GM19324 (cell line): ENCODE results near the gene PREX1.

ENCODE experiments used
- ATAC-seq: cut with Tn5 transposase; IDR thresholded peaks from one replicate; pipeline ENCODE4 v1.9.1; 2021; ENCODE audit warnings: mild to moderate bottlenecking, moderate library complexity; ENCODE audit not compliant: unreplicated experiment, low FRiP score

The PREX1 gene

DNA sequence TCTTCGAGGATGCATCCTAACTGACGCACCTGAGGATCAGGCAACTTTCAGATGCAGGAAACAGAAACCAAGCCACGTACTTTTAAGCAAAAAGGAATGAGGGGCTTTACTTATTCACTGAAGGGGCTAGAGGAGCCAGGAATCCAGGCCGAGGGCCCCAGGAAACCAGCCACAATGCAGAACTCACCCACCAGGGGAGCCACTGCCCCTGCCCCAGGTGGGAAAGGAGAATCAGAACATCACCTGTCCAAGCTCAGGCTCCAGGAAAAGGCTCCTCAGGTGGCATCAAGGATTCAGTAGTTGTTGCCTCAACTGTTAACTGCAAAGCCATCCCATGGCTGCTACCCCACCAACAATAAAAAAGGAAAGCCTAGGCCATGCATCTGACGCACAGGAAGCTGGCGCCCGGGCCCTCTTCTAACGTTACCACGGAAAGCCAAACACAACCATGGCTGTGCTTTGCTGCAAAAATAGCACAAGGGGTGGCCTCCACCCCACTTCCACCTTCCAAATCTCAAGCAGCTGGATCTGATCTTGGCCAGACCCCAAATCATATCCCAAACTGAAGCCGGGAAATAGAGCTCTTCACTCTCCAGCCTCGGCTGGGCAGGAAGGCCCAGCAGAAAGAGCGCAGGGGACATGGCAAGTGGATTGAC lies 121.0 kb downstream of the PREX1 start:
- no peak for ATAC-seq

DNA sequence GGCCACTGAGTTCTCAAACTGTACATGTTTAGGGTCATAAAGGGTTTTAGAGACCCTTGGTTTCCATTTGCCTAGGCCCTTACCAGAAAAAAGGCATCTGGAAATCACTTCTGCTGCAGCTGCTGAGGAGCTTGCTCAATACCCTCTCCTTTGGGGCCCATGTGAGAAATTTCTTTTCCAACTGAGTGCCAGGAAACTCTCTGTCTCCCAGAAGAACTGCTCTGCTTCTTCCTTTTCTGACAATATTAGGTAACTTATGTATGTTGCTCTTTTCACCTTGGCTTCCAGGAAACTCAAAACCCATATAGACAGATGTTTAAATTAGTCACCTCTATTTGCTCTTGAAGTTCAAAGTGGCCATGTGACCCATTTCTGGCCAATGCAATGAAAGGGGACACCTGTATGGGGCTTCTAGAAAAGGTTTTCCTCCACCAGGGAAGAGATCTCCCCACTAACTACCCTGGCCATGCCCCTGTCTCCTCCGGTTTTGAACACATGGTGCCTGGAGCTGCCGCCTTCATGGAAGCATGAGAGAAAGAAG lies 121.6 kb downstream of the PREX1 start:
- no peak for ATAC-seq

DNA sequence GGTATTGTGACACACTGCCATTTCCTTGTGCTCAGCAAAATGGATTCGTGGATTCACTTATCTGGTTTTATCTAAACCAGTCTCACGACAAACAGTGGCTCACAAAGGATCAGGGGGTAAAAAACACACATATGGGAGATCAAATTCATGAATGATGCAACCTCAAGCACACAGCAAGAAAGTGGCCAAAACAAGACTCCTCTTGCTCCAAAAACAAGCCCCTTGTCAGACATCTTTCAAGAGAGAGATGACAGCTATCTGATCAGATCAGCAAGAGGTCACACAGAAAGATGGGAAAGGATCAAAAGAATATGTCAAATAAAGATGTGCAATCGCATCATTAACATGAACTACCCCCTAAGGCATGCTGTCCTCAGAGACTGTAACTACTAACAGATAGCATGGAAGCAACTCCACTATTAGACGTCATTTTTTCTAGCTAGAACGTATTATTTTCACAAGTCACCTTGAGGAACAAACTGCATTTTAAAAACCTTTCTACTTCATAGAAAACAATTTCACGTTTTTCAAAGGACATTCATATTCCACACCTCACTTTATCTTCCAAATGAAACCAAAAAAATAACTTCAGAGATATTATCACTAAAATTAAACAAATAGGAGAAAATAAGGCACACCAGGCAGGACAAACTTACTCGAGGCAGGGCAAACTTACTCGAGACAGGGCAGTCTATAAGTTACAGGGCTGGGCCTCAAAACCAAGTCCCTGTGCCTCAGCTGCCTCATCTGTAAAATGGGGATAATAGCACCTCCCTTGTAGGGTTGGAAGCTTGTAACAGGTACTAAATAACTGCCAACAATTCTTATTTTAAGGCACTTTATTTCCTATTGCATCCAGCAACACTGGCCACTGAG lies 122.3 kb downstream of the PREX1 start:
- ATAC-seq, result no peak

DNA sequence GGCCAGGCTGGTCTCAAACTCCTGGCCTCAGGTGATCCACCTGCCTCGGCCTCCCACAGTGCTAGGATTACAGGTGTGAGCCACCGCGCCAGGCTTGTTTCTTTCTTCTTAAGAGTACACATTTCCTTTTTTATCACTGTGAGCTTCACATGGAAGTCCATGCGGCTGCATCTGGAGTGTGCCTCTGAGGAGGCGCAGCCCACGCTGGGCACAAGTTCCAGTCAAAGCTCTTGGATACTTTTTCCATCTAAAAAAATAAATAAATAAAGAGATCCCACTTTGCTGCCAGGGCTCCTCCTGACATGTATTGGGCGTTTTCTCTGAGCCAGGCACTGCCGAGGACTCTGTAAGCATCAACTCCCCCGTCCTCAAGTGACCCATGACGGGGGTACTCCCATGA lies 123.0 kb downstream of the PREX1 start:
- ATAC-seq, result no peak

DNA sequence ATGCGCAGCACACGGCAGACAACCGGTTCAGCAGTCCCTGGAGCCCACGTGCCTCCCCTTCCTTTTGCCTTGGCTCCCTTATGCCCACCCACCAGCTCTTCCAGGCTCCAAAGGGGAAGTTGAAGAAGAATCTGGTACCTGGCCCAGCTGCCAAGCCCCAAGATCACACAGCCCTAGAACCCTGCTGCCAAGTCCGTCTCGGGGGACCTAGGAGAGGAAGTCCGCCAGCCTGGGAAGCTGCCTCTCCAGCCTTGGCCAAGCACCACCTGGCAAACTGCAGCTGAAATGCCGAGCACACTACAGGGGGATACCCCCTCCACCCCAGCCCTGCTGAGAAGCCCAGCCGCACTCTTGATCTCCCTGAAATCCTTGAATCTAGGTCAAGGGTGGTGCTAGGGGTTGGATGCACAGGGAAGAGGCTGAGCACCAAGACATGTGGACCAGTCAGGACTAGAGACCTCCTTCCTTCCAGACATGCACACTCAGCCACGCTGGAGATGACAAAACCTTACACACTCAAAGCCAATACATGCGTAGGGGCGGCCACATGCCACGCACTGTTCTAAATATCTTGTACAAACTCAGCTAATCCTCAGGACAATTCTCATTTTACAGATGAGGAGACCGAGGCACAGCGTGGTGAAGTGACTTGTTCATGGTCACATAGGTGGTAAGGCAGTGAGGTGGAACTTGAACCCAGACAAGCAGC lies 124.1 kb downstream of the PREX1 start:
- no peak for ATAC-seq

DNA sequence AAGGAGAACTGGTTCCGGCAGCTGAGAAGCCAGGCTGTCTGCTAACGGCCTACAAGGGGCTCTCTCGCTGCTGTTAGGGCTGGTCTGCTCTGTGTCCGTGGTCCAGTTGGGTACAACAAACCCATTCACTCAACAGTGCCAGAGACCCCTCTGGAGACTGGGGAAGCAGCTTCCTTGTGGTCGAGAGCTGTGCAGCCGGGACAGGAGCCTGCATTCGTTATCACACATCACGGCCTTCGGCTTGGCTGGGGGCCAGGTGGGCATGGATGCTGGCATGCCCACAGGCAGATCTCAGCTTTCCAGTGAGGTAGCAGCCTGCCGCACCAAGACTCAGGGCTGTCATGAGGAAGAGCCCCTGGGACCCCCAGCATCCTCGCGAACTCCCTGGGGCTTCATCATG lies 124.7 kb downstream of the PREX1 start:
- ATAC-seq, result no peak

DNA sequence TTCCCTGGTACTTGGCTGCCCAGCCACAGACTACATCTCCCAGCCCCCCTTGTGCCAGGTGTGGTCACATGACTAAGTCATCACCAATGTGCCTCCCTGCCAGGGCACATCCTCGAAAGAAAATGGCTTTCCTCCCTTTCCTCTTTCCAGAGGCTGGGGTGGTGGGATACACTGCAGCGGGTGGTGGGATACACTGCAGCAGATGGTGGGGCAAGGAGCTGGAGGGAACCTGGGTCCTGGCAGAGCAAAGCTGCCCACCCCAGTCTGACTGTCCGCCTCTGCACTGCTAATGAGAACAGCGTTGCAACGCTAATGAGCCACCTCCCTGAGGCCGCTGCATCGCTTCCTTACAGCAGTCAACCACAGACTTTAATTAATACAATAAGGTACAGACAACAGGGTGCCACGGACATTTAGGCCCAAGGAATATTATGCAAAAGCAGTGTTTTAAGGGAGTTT lies 125.3 kb downstream of the PREX1 start:
- ATAC-seq, result no peak

DNA sequence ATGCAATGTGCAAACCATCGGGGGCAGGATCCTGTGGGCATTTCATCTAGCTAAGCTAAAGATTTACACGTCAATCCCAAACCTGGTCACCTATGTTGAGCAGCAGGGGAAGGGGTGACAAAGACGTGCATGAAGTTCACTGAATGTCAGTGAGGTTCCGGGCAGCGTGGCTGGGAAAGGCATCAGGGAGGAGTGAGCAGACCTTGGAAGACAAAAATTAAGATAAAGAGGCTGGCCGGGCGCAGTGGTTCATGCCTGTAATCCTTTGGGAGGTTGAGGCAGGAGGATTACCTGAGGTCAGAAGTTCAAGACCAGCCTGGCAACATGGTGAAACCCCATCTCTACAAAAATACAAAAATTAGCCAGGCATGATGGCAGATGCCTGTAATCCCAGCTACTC lies 126.1 kb downstream of the PREX1 start:
- no peak for ATAC-seq

DNA sequence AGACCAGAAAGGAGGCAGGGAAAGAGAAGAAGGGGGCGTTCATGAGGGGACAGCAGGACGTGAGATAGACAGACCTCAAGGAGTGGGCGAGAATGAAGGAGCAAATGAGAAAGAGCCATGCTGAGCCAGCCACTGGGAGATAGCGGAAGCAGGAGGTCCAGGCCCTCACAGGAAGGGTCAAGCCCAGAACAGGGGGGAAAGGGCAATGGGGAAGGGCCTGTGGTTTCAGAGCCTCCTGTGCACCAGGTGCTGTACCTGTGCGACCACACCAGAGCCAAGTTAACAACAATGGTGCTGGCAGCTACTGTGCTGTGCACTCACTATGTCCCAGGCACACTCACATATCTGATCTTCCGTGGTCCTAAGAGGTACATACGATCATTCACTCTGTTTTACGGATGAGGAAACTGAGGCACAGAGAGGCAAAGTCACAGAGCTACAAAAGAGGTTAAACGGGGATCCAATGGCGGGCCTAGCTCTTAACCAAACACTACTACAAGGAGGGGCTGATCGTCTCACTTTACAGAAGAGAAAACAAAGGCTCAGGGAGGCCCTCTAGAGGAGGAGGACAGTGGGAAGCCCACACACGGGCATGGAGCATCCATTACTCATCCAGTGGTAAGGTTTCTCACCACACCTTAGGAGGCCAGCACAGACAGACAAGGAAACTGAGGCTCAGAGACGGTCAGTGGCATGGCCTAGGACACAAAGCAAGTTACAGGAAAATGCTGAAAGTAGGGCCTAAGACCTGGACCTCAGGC lies 129.1 kb downstream of the PREX1 start:
- no peak for ATAC-seq

DNA sequence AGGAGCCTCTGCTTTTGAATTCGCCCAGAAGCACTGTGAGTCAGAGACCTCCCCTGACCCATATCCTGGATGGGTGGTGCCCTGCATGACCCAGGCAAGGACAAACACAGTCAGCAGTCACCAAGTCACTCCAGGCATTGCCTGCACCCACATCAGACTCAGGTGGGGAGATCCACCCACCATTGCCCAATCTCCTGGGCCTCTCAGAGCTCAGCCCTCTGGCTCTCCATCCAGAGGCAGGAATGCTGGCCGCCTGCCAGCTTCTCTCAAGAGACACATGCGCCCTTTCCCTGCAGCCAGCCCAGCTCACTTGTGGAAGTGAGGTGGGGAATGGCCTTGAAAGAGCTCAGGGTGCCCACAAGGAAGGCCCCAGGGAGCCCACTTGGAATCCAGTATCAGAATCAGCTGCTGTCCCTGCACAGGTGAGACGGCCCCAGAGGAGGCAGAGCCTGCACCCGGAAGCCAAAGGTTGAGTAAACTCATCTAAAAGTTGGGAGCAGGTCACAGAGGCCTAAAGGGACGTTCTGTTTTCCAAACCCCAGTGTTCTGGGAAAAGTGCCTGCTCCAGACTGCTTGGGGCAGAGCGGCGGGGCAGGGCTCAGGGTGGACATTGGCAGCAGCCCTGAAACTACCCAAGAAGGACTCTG lies 129.8 kb downstream of the PREX1 start:
- no peak for ATAC-seq

DNA sequence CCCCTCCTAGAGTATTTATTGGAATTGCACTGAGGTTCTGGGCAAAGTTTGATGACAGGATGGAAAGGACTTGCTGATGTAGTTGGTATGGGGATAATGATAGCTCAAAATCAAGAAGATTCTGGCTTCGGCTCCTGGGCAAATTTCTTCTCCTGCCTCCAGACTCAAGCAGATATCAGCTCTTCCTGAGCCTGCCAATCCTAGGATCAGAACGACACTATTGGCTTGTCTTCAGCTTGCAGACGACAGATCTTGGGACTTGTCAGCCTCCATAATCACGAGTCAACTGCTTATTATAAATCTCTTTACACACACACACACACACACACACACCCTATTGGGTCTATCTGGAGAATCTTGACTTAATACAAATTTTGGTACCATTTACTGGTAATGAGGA lies 131.1 kb downstream of the PREX1 start:
- ATAC-seq, result no peak

DNA sequence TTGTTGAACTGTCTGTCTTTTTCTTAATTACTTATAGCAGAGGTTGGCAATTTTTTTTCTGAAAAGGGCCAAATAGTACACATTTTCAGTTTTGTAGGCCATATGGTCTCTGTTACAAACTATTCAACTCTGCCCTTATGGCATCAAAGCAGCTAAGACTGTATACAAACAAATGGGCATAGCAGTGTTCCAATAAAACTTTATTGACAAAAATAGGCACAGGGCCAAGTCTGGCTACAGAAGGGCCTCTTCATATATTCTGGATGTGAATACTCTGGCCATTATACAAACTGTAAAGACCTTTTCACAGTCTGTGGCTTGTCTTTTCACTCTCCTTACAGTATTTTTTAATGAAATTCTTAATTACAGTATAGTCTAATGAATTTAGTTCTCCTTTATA lies 132.1 kb downstream of the PREX1 start:
- ATAC-seq, result no peak

DNA sequence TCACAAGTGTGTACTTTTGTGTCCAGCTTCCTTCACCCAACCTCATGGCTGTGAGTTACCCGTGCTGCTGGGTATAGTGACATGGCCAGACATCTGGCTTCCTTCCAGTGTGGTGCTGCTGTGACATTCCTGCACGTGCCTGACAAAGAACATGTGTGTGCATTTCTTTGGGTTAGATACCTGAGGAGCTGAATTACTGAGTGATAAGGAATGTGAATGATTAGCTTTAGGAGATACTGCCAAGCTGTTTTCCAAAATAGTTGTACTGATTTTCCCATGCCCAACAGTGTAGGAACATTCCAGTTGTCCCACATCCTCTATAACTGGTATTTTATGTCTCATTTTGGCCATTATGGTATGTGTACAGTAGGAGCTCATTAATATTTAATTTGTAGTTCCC lies 132.5 kb downstream of the PREX1 start:
- no peak for ATAC-seq

DNA sequence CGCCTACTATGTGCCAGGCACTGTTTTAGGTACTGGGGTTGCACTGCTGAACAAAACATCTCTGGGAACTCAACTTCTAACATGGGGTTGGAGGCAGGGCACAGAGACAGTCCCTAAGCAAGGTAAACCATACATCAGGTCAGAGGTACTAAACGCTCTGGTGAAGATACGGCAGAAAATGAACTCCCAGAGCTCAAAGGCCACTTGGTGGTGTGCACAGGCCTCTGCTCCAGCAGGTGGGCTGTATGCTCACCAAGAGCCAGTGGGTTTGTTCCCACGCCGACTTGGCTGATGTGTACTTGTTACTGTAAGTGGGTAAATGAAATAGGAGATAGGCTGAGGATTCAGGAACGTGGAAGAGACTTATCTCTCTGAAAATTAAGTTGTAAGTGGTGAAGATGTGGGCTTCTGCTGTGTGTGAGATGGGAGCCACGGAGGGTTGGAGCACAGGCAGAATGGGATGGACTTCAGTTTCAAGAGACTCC lies 133.4 kb downstream of the PREX1 start:
- ATAC-seq, result no peak

DNA sequence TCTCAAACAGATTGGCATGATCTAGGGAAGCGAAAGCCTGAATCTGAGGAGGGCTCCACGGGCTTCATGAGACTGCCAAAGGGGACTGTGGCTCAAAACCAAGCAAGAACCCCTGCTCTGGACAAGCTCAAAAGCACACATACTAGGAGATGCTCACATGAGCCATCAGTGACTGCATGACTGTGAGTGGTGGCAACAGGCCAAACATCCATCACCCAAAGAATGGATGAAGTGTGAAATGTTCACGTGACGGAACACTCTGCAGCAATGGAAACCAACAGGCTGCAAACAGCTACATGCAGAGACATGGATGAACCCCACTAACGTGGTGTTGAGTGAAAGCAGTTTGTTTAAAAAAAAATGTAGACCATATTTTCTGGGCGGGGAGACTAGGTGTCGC lies 136.3 kb downstream of the PREX1 start:
- ATAC-seq, result no peak

DNA sequence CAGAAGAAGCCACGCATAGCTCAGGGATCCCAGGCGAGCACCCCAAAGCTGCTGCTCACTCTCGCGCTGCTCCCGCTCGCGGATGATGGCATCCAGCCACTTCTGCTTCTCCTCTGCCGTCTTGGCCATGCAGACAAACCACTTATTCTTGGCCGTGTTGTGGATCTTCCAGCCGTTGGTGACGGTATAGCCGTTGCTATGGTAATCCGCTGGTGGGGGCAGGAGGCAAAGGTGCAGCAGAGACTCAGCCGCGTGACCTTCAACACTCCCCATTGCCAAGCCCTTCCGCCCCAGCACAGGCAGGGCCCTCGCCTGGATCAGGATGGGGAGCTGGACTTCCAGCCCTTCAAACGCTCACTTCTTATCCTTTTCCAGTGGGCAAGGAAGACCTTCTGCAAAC lies 136.9 kb downstream of the PREX1 start:
- ATAC-seq, result no peak

DNA sequence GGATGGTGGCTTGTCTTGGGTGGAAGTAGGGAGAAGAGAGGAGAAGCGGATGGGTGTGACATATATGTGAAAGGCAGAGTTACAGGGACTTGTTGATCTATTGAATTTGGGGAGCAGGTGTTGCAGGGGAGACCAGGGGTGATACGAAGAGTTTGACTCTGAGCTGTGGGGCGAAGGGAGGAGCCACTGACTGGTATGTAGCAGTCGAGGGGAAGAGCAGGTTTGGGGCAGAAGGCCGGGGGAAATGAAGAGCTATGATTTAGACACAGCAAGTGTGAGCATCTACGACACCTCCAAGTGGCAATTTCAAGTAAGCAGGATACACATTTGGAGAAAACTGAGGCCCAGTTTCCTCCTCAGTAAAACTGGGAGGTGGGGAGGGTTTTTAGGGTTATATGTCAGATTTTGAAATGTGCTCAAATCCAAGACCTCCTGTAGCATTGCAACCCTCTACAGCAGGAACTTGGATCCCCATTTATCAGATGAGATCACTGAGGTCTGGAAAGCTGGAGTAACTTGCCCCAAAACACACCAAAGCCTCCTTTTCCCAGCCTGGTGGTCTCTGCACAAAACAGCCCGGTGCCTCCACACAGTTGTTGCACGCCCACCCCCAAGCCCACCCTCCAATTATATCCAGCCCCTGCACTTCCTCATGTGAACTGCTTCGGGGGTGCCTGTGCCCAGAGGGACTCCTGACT lies 137.8 kb downstream of the PREX1 start:
- no peak for ATAC-seq

DNA sequence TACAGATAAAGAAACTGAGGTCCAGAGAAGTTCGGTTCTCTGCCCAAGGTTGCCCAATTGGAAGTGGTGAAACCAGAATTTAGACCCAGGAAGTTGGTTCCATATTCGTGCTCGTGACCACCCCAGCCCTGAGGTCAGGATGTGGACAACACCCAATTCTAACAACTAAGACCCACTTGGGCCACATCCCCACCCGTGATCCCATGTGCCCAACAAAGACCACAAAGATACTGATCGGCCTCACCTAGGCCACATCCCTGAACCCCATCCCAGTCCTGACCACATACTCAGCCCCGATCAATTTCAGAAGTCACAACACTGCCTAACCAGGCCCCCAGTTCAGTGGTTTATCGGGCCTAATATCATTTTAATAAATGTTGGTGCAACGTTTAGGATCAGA lies 138.4 kb downstream of the PREX1 start:
- no peak for ATAC-seq

DNA sequence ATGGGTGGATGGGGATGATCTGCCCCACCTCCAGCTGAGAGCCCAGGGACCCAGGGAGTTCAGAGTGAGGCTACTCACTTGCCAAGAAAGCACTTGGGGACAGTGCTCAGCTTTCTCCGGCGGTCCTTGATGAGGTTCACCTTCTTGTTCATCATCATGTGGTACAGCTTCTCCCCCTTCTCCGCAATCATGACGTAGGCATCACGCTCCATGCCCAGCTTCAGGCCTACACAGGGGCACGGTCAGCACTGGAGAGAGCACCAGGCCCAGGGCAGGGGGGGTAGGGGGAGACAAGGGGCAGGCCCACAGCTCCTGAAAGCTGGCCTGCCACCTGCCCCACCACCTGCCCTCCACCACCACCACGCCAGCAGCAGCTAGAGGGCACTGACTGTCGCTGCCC lies 139.2 kb downstream of the PREX1 start:
- no peak for ATAC-seq
